GM12878 (cell line): ENCODE data around the gene CELSR3. TPM values are rescaled to one million over a fixed set of nuclear protein-coding genes. Genes with fewer than 3 reads are reported as not detected.
A peak's percentile ranks its signal among the peaks of the same experiment; 100 is the strongest.

ENCODE experiments used
- BRCA1 ChIP-seq: IDR thresholded peaks from 2 replicates; pipeline ENCODE4 v1.6.1; 2011; ENCODE audit warnings: low read depth, low read length, improper control_type of control experiment
- CEBPB ChIP-seq, 2 experiments: fragments of 150-350 bp in 1 of 2; IDR thresholded peaks; 2 replicates each; pipeline ENCODE4 v1.6.1; 2012 to 2014; ENCODE audit warnings: low read depth in 2 of 2, low read length in 2 of 2, borderline replicate concordance in 1 of 2, inconsistent platforms in 1 of 2
- CHD2 ChIP-seq: IDR thresholded peaks from 2 replicates; pipeline ENCODE4 v1.6.1; 2011; ENCODE audit warnings: low read depth, low read length, improper control_type of control experiment, borderline replicate concordance
- CREM ChIP-seq: IDR thresholded peaks from 2 replicates; pipeline ENCODE4 v1.6.1; 2014; ENCODE audit warnings: antibody characterized with exemption, low read depth
- E2F4 ChIP-seq: IDR thresholded peaks from 2 replicates; pipeline ENCODE4 v1.6.1; 2012; ENCODE audit warnings: low read depth, low read length, improper control_type of control experiment
- ELK1 ChIP-seq: IDR thresholded peaks from 2 replicates; pipeline ENCODE4 v1.6.1; 2012; ENCODE audit warnings: low read depth, low read length, improper control_type of control experiment
- ETV6 ChIP-seq, 2 experiments: fragments of 450-650 bp in 1 of 2; IDR thresholded peaks in 1 of 2; conservative IDR thresholded peaks in 1 of 2; 2 replicates each; pipeline ENCODE4 v1.6.1; 2014; ENCODE audit warnings: antibody characterized with exemption in 1 of 2, borderline replicate concordance in 1 of 2, low read depth in 1 of 2, mild to moderate bottlenecking in 1 of 2, moderate library complexity in 1 of 2
- FOXK2 ChIP-seq: fragments of 450-650 bp; IDR thresholded peaks from 2 replicates; pipeline ENCODE4 v1.6.1; 2017; ENCODE audit warnings: mild to moderate bottlenecking, moderate library complexity
- IKZF2 ChIP-seq, 2 experiments: fragments of 450-650 bp; IDR thresholded peaks; 2 replicates each; pipeline ENCODE4 v1.6.1; 2017; ENCODE audit warnings: mild to moderate bottlenecking in 2 of 2, moderate library complexity in 2 of 2
- IRF3 ChIP-seq: fragments of 450-650 bp; IDR thresholded peaks from 2 replicates; pipeline ENCODE4 v1.6.1; 2014; ENCODE audit warnings: mild to moderate bottlenecking
- IRF5 ChIP-seq: fragments of 450-650 bp; IDR thresholded peaks from 2 replicates; pipeline ENCODE4 v1.6.1; 2017; ENCODE audit warnings: borderline replicate concordance
- MEF2B ChIP-seq: fragments of 450-650 bp; IDR thresholded peaks from 2 replicates; pipeline ENCODE4 v1.6.1; 2018; ENCODE audit warnings: mild to moderate bottlenecking, moderate library complexity; ENCODE audit not compliant: partially characterized antibody, poor library complexity, severe bottlenecking
- MYC ChIP-seq: IDR thresholded peaks from 2 replicates; pipeline ENCODE4 v1.6.1; 2011; ENCODE audit warnings: mild to moderate bottlenecking, low read length, moderate library complexity, inconsistent platforms; ENCODE audit not compliant: insufficient read depth, insufficient replicate concordance, insufficient read length, severe bottlenecking
- NBN ChIP-seq: fragments of 450-650 bp; IDR thresholded peaks from 2 replicates; pipeline ENCODE4 v1.6.1; 2016
- RB1 ChIP-seq: fragments of 450-650 bp; formaldehyde crosslinking; IDR thresholded peaks from 2 replicates; pipeline ENCODE4 v1.6.1; 2017; ENCODE audit warnings: mild to moderate bottlenecking, borderline replicate concordance
- SIN3A ChIP-seq: IDR thresholded peaks from 2 replicates; pipeline ENCODE4 v1.6.1; 2012; ENCODE audit warnings: low read depth, low read length, improper control_type of control experiment
- SKIL ChIP-seq: fragments of 450-650 bp; IDR thresholded peaks from 2 replicates; pipeline ENCODE4 v1.6.1; 2017; ENCODE audit warnings: mild to moderate bottlenecking, low read depth, inconsistent platforms; ENCODE audit not compliant: poor library complexity, severe bottlenecking
- SRF ChIP-seq, 2 experiments: IDR thresholded peaks; 2 replicates each; pipeline ENCODE4 v1.6.1; 2011; ENCODE audit warnings: low read depth in 2 of 2, low read length in 2 of 2, mild to moderate bottlenecking in 1 of 2, moderate library complexity in 1 of 2
- SUZ12 ChIP-seq: fragments of 200-600 bp; sonication (generic); IDR thresholded peaks from one replicate; pipeline ENCODE4 v1.6.1; 2018; ENCODE audit warnings: antibody characterized with exemption, mild to moderate bottlenecking; ENCODE audit not compliant: unreplicated experiment
- TAF1 ChIP-seq: IDR thresholded peaks from 2 replicates; pipeline ENCODE4 v1.6.1; 2011; ENCODE audit warnings: mild to moderate bottlenecking, low read depth, low read length, borderline replicate concordance
- ZNF217 ChIP-seq: fragments of 450-650 bp; IDR thresholded peaks from 2 replicates; pipeline ENCODE4 v1.6.1; 2017; ENCODE audit warnings: antibody characterized with exemption, mild to moderate bottlenecking
- ZSCAN29 ChIP-seq: fragments of 450-650 bp; IDR thresholded peaks from 2 replicates; pipeline ENCODE4 v1.6.1; 2017; ENCODE audit warnings: mild to moderate bottlenecking, moderate library complexity
- polyA plus RNA-seq, 11 experiments: library from polyadenylated mRNA; depleted of rRNA in 4 of 11; unstranded in 6 of 11; stranded (reverse) in 5 of 11; fragments of >200 nt; fragmentation: Nextera tagmentation in 4 of 11; fragmentation: Illumina TruSeq in 1 of 11; extraction: Ambion mirVana in 4 of 11; extraction: Trizol in 1 of 11; gene quantifications; 1 replicate in 1 of 11; 2 replicates in 10 of 11; pipeline versions ENCODE4 v1.2.1 to v1.2.3, GENCODE V29; 2011 to 2016; ENCODE audit warnings: inconsistent platforms in 2 of 11, missing spikeins in 2 of 11, low read depth in 1 of 11
- total RNA-seq, 4 experiments: library from RNA; depleted of rRNA in 3 of 4; stranded (reverse); fragments of >200 nt in 3 of 4; fragmentation: Illumina TruSeq in 1 of 4; extraction: Trizol in 1 of 4; gene quantifications; 2 replicates each; pipeline versions ENCODE4 v1.2.1 to v1.2.3, GENCODE V29; 2013 to 2021

The CELSR3 gene
- total and polyA plus RNA-seq, 10 of the 15 experiments (the other 5 are each of a cell fraction or from before 2014, with no cell fraction given), result 0.08 to 1.6 (median 0.57) TPM

GRCh38 chr3:48685603-48686511, 23.2 kb upstream of the CELSR3 start, which contains the start of gene NCKIPSD (continued):
- 0 out of 2 replicates have a peak, but pooled peaks have one; percentile 16 for TF ChIP-seq BRCA1
- TF ChIP-seq ZSCAN29, result 0 out of 2 replicates have a peak, but pooled peaks have one; percentile 61
- TF ChIP-seq SUZ12, result no peak
- TF ChIP-seq CREM, result 0 out of 2 replicates have a peak, but pooled peaks have one; percentile 24
- TF ChIP-seq MYC, result peak; percentile 38
- 0 out of 2 replicates have a peak, but pooled peaks have one; percentile 12 for TF ChIP-seq ZNF217
- no peak for TF ChIP-seq MEF2B
- TF ChIP-seq SIN3A, result peak; percentile 57; the same call in 1 of the 2 replicates
- no peak for TF ChIP-seq CHD2
- no peak for TF ChIP-seq ELK1
- TF ChIP-seq IRF3, result no peak
- no peak for TF ChIP-seq ETV6 (conservative IDR thresholded peaks at IDR 0.05 in 1 of 2, IDR thresholded peaks at IDR 0.05 in 1 of 2; ENCODE audit: borderline replicate concordance in 1 of 2, low read depth in 1 of 2)
- peak; percentile 91; the same call in 1 of the 2 replicates for TF ChIP-seq RB1
- no peak for TF ChIP-seq IKZF2 (IDR thresholded peaks at IDR 0.05)
- TF ChIP-seq SKIL, result no peak
- no peak for TF ChIP-seq IRF5
- no peak for TF ChIP-seq FOXK2
- TF ChIP-seq TAF1, result peak; percentile 44; the same call in 1 of the 2 replicates
- no peak for TF ChIP-seq CEBPB (IDR thresholded peaks at IDR 0.05; ENCODE audit: borderline replicate concordance in 1 of 2, low read depth in 2 of 2, low read length in 2 of 2)
- 0 out of 4 replicates have a peak, but pooled peaks of 1 of the 2 experiments have one; percentile 9 for TF ChIP-seq SRF (IDR thresholded peaks at IDR 0.05; ENCODE audit: low read depth in 2 of 2, low read length in 2 of 2)
- TF ChIP-seq E2F4, result no peak
- TF ChIP-seq NBN, result peak; percentile 29; the same call in 1 of the 2 replicates
